Right atrium auricular region (tissue), 2 donors: ENCODE results near the gene TEC. TPM values are rescaled to one million over a fixed set of nuclear protein-coding genes. Genes with fewer than 3 reads are reported as not detected.

Source experiments
- DNase-seq: peaks from one replicate; pipeline ENCODE4 v3.0.0-alpha.2; 2019; ENCODE audit warnings: low spot score
- H3K27ac ChIP-seq, 2 donors: fragments of 200-600 bp; sonication (generic); 1 replicate in 1 of 2; 2 replicates in 1 of 2; pipeline ENCODE4 v1.5.1; 2016 to 2019
- H3K27me3 ChIP-seq, 2 donors: fragments of 200-600 bp; sonication (generic); one replicate each; pipeline versions ENCODE4 v1.5.1 to v1.6.0; 2017 to 2019
- H3K36me3 ChIP-seq: fragments of 200-600 bp; sonication (generic); one replicate; pipeline ENCODE4 v1.5.1; 2016
- H3K4me1 ChIP-seq, 2 donors: fragments of 200-600 bp; sonication (generic); one replicate each; pipeline versions ENCODE4 v1.5.1 to v1.6.0; 2017 to 2019
- H3K4me3 ChIP-seq, 2 donors: fragments of 200-600 bp; sonication (generic); 1 replicate in 1 of 2; 2 replicates in 1 of 2; pipeline ENCODE4 v1.5.1; 2017 to 2019; ENCODE audit warnings: mild to moderate bottlenecking in 1 of 2, moderate library complexity in 1 of 2
- H3K9me3 ChIP-seq, 2 donors: fragments of 200-600 bp; sonication (generic); one replicate each; pipeline ENCODE4 v1.5.1; 2019
- total RNA-seq, 2 donors: library from RNA; depleted of rRNA; stranded (reverse); fragments of >200 nt; gene quantifications; one replicate each; pipeline ENCODE4 v1.1.0, GENCODE V29; 2016
- TF ChIP-seq, protein P1 (sequence below), 2 donors: fragments of 200-600 bp; sonication (generic); IDR thresholded peaks; one replicate each; pipeline ENCODE4 v1.5.1; 2019; ENCODE audit warnings: antibody characterized with exemption in 2 of 2

The TEC gene
- total RNA-seq, 2 donors from 2014 or later: 1.1 to 1.3 TPM

DNA sequence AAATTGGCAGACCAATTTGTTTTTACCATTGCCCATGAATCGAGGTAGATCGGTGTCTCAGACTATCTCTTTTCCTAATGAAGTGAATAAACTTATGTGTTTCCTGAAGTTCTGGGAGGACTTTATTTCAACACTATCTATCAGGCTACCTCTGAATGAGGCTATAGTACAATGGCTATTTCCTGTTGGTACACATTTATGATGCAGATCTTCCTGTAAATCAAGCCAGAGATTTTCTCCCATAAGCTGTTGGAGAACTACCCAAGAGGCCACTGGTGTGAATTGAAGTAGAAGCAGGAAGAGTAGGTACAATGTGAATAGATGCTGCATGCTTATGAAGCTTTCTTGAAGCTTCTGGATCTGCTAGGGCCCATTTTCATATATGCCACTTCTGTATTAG is 151.6 kb downstream of the TEC start:
- no peak for DNase-seq
- no peaks in the 10 kb centered on the region for H3K36me3 ChIP-seq
- no peaks in the 10 kb centered on the region for H3K27me3 ChIP-seq
- no peak overlapping the region for H3K27ac ChIP-seq
- TF ChIP-seq, protein P1, sequence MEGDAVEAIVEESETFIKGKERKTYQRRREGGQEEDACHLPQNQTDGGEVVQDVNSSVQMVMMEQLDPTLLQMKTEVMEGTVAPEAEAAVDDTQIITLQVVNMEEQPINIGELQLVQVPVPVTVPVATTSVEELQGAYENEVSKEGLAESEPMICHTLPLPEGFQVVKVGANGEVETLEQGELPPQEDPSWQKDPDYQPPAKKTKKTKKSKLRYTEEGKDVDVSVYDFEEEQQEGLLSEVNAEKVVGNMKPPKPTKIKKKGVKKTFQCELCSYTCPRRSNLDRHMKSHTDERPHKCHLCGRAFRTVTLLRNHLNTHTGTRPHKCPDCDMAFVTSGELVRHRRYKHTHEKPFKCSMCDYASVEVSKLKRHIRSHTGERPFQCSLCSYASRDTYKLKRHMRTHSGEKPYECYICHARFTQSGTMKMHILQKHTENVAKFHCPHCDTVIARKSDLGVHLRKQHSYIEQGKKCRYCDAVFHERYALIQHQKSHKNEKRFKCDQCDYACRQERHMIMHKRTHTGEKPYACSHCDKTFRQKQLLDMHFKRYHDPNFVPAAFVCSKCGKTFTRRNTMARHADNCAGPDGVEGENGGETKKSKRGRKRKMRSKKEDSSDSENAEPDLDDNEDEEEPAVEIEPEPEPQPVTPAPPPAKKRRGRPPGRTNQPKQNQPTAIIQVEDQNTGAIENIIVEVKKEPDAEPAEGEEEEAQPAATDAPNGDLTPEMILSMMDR (IDR thresholded peaks at IDR 0.05): no peak
- no peaks in the 10 kb centered on the region for H3K9me3 ChIP-seq
- no peak overlapping the region for H3K4me3 ChIP-seq
- H3K4me1 ChIP-seq: no peaks in the 10 kb centered on the region

GRCh38 chr4:48116582-48116981 is 153.1 kb downstream of the TEC start:
- no peaks in the 10 kb centered on the region for H3K27me3 ChIP-seq
- no peak overlapping the region for H3K4me3 ChIP-seq
- DNase-seq: no peak
- H3K36me3 ChIP-seq: no peaks in the 10 kb centered on the region
- no peaks in the 10 kb centered on the region for H3K9me3 ChIP-seq
- no peak overlapping the region for H3K27ac ChIP-seq
- H3K4me1 ChIP-seq: no peaks in the 10 kb centered on the region
- TF ChIP-seq, protein P1 (IDR thresholded peaks at IDR 0.05): no peak

GRCh38 chr4:48114412-48114811 is 155.2 kb downstream of the TEC start:
- Histone ChIP-seq H3K27ac (no peak overlapping the region), H3K27me3 (no peaks in the 10 kb centered on the region), H3K4me3 (no peak overlapping the region), H3K36me3 (no peaks in the 10 kb centered on the region), H3K4me1 (no peaks in the 10 kb centered on the region), H3K9me3 (no peaks in the 10 kb centered on the region)
- DNase-seq: no peak
- TF ChIP-seq, protein P1 (IDR thresholded peaks at IDR 0.05): no peak

DNA sequence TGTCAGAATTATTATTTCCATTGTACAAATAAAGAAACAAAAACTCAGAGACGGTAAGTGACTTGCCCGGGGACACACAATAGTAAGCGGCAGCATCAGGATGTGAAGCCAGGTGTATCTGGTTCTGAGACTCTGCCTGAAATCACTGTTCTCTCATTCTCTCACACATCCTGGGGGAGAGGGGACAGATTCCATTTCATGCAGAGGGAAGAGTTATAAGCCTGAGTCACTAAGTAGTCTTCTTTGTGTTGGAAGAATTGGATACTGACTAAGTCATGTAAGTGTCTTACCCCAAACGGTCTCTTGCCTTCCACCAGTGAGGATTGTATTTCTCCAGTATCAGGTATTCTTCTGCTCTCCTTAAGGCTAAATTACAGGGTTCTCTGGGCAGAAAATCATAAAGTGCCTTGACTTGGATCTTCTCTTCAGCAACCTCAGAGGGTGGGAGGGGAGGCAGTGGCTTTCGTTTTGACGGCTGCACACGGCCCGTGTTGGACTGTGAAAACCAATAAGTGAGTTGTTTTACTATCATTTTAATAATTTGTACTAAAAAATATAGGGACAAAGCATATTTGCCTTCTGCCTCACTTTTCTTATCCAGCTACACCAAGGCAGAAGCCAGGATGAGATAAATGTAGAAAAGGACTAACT is 157.5 kb downstream of the TEC start:
- H3K4me3 ChIP-seq: no peak overlapping the region
- DNase-seq: no peak

GRCh38 chr4:48110452-48110978 is 159.1 kb downstream of the TEC start:
- Histone ChIP-seq H3K36me3 (no peaks in the 10 kb centered on the region), H3K4me1 (no peaks in the 10 kb centered on the region), H3K9me3 (no peaks in the 10 kb centered on the region), H3K4me3 (no peak overlapping the region), H3K27ac (no peak overlapping the region), H3K27me3 (no peaks in the 10 kb centered on the region)
- DNase-seq: no peak
- TF ChIP-seq, protein P1 (IDR thresholded peaks at IDR 0.05): no peak

More for the DNA sequence above, 157.5 kb downstream of the TEC start:
- Histone ChIP-seq H3K27ac (no peak overlapping the region), H3K36me3 (no peaks in the 10 kb centered on the region), H3K27me3 (no peaks in the 10 kb centered on the region), H3K4me1 (no peaks in the 10 kb centered on the region), H3K9me3 (no peaks in the 10 kb centered on the region)
- TF ChIP-seq, protein P1 (IDR thresholded peaks at IDR 0.05): no peak
